H9 (cell line): ENCODE results near the gene CCNQ. TPM values are rescaled to one million over a fixed set of nuclear protein-coding genes. Genes with fewer than 3 reads are reported as not detected.

Experiments used
- DNase-seq: peaks from one replicate; pipeline ENCODE4 v3.0.0-alpha.2; 2017
- H2AFZ ChIP-seq: one replicate; pipeline ENCODE4 v1.6.1; 2013; ENCODE audit warnings: mild to moderate bottlenecking, low read length, control low read depth, moderate library complexity
- H2AK5ac ChIP-seq: 2 replicates; pipeline ENCODE4 v1.6.1; 2013; ENCODE audit warnings: low read length, control low read depth, mixed read lengths; ENCODE audit not compliant: insufficient read length
- H2BK120ac ChIP-seq: one replicate; pipeline ENCODE4 v1.6.1; 2013; ENCODE audit warnings: low read depth, mild to moderate bottlenecking, low read length, control low read depth, inconsistent platforms; ENCODE audit not compliant: poor library complexity, severe bottlenecking
- H2BK12ac ChIP-seq: 2 replicates; pipeline ENCODE4 v1.6.1; 2013; ENCODE audit warnings: low read length, control low read depth, mixed read lengths, low read depth; ENCODE audit not compliant: insufficient read length
- H2BK15ac ChIP-seq: 2 replicates; pipeline ENCODE4 v1.6.1; 2013; ENCODE audit warnings: low read depth, low read length, control low read depth
- H2BK20ac ChIP-seq: one replicate; pipeline ENCODE4 v1.6.1; 2013; ENCODE audit warnings: low read depth, mild to moderate bottlenecking, low read length, control low read depth, inconsistent platforms; ENCODE audit not compliant: poor library complexity, severe bottlenecking
- H2BK5ac ChIP-seq: 2 replicates; pipeline ENCODE4 v1.6.1; 2013; ENCODE audit warnings: low read length, control low read depth, mixed read lengths; ENCODE audit not compliant: insufficient read length
- H3K14ac ChIP-seq: 2 replicates; pipeline ENCODE4 v1.6.1; 2013; ENCODE audit warnings: low read length, control low read depth; ENCODE audit not compliant: insufficient read depth
- H3K18ac ChIP-seq: 2 replicates; pipeline ENCODE4 v1.6.1; 2013; ENCODE audit warnings: low read depth, mild to moderate bottlenecking, mixed read lengths, low read length, control low read depth; ENCODE audit not compliant: insufficient read length
- H3K23ac ChIP-seq: 2 replicates; pipeline ENCODE4 v1.6.1; 2013; ENCODE audit warnings: low read length, control low read depth, mixed read lengths, low read depth; ENCODE audit not compliant: insufficient read length
- H3K23me2 ChIP-seq: 2 replicates; pipeline ENCODE4 v1.6.1; 2013; ENCODE audit warnings: low read depth, mild to moderate bottlenecking, mixed read lengths, low read length, control low read depth; ENCODE audit not compliant: insufficient read length, poor library complexity, severe bottlenecking
- H3K27ac ChIP-seq: 2 replicates; pipeline ENCODE4 v1.5.1; 2013; ENCODE audit warnings: low read length, control low read depth, mixed read lengths, low read depth; ENCODE audit not compliant: insufficient read length
- H3K27me3 ChIP-seq: 2 replicates; pipeline ENCODE4 v1.6.1; 2013; ENCODE audit warnings: low read length, control low read depth, inconsistent platforms; ENCODE audit not compliant: insufficient read depth
- H3K4ac ChIP-seq: 2 replicates; pipeline ENCODE4 v1.6.1; 2013; ENCODE audit warnings: low read depth, mild to moderate bottlenecking, control low read depth, inconsistent platforms, low read length, moderate library complexity
- H3K4me1 ChIP-seq: 2 replicates; pipeline ENCODE4 v1.6.1; 2013; ENCODE audit warnings: low read length, control low read depth, inconsistent platforms; ENCODE audit not compliant: insufficient read depth
- H3K4me2 ChIP-seq: 2 replicates; pipeline ENCODE4 v1.6.1; 2013; ENCODE audit warnings: low read length, control low read depth, mixed read lengths; ENCODE audit not compliant: insufficient read length, insufficient read depth
- H3K56ac ChIP-seq: 2 replicates; pipeline ENCODE4 v1.6.1; 2013; ENCODE audit warnings: low read depth, mild to moderate bottlenecking, mixed read lengths, low read length, control low read depth; ENCODE audit not compliant: insufficient read length
- H3K79me1 ChIP-seq: 2 replicates; pipeline ENCODE4 v1.6.1; 2013; ENCODE audit warnings: low read depth, mild to moderate bottlenecking, moderate library complexity, low read length, control low read depth, inconsistent platforms; ENCODE audit not compliant: insufficient read depth, poor library complexity, severe bottlenecking
- H3K79me2 ChIP-seq: 2 replicates; pipeline ENCODE4 v1.6.1; 2013; ENCODE audit warnings: low read length, control low read depth, inconsistent platforms; ENCODE audit not compliant: insufficient read depth
- H3K9ac ChIP-seq: 2 replicates; pipeline ENCODE4 v1.6.1; 2013; ENCODE audit warnings: low read length, control low read depth, mixed read lengths; ENCODE audit not compliant: insufficient read length; ENCODE audit errors: extremely low read depth
- H3K9me3 ChIP-seq: one replicate; pipeline ENCODE4 v1.6.1; 2013; ENCODE audit warnings: low read depth, low read length, inconsistent platforms; ENCODE audit not compliant: control insufficient read depth
- H3T11ph ChIP-seq: one replicate; pipeline ENCODE4 v1.6.1; 2013; ENCODE audit warnings: mild to moderate bottlenecking, low read length, control low read depth, inconsistent platforms
- H4K20me1 ChIP-seq: one replicate; pipeline ENCODE4 v1.6.1; 2013; ENCODE audit not compliant: control insufficient read depth, insufficient read length, insufficient read depth
- H4K5ac ChIP-seq: 2 replicates; pipeline ENCODE4 v1.6.1; 2013; ENCODE audit warnings: low read depth, mild to moderate bottlenecking, mixed read lengths, low read length, control low read depth; ENCODE audit not compliant: insufficient read length
- H4K8ac ChIP-seq: replicated peaks from 2 replicates; pipeline ENCODE4 v1.6.1; 2013; ENCODE audit warnings: low read length, control low read depth, mixed read lengths, low read depth; ENCODE audit not compliant: insufficient read length
- H4K91ac ChIP-seq: 2 replicates; pipeline ENCODE4 v1.6.1; 2013; ENCODE audit warnings: low read depth, mild to moderate bottlenecking, moderate library complexity, mixed read lengths, low read length, control low read depth; ENCODE audit not compliant: insufficient read length
- H3K27ac Mint-ChIP-seq, 3 experiments: 2 replicates in 2 of 3; 3 replicates in 1 of 3; pipeline ENCODE4 v1.8.0; 2020 to 2021; ENCODE audit warnings: mixed read lengths in 3 of 3, mild to moderate bottlenecking in 1 of 3, moderate library complexity in 1 of 3
- H3K27me3 Mint-ChIP-seq: 2 replicates; pipeline ENCODE4 v1.8.0; 2021; ENCODE audit warnings: low read depth, mild to moderate bottlenecking, moderate library complexity, mixed read lengths
- H3K36me3 Mint-ChIP-seq, 3 experiments: 2 replicates in 2 of 3; 3 replicates in 1 of 3; pipeline ENCODE4 v1.8.0; 2020 to 2021; ENCODE audit warnings: low read depth in 3 of 3, mixed read lengths in 3 of 3; ENCODE audit not compliant: insufficient read depth in 1 of 3
- H3K4me1 Mint-ChIP-seq, 2 experiments: 2 replicates each; pipeline ENCODE4 v1.8.0; 2020; ENCODE audit warnings: mixed read lengths in 2 of 2
- H3K4me3 Mint-ChIP-seq, 2 experiments: 2 replicates in 1 of 2; 3 replicates in 1 of 2; pipeline ENCODE4 v1.8.0; 2020 to 2021; ENCODE audit warnings: mild to moderate bottlenecking in 2 of 2, mixed read lengths in 2 of 2, moderate library complexity in 1 of 2
- H3K9me3 Mint-ChIP-seq, 2 experiments: 2 replicates in 1 of 2; 3 replicates in 1 of 2; pipeline ENCODE4 v1.8.0; 2020; ENCODE audit warnings: mild to moderate bottlenecking in 2 of 2, mixed read lengths in 2 of 2, moderate library complexity in 1 of 2
- CTCF ChIP-seq: fragments of 200-600 bp; sonication (generic); conservative IDR thresholded peaks from 3 replicates; pipeline ENCODE4 v1.8.0; 2021; ENCODE audit warnings: antibody characterized with exemption, mild to moderate bottlenecking
- WGBS: extraction: QIAGEN DNeasy Blood & Tissue Kit; methylation state at CpG from one replicate; pipeline ENCODE4 v1.1.7; 2013; ENCODE audit warnings: missing lambda C conversion rate, low lambda C conversion rate, mixed read lengths; ENCODE audit not compliant: insufficient read length; ENCODE audit errors: extremely low coverage; 5-methylcytosine and 5-hydroxymethylcytosine counted together
- total RNA-seq: library from RNA; stranded (reverse); gene quantifications from 2 replicates; pipeline ENCODE4 v1.2.1, GENCODE V29; 2021

Gene CCNQ
- total RNA-seq, 1 experiment from 2014 or later: 18.4 TPM

- Histone ChIP-seq H3K9ac (no peak overlapping the region), H3K4ac (no peak overlapping the region)
Observed at GRCh38 chrX:153572601-153573000, 26.3 kb downstream of the CCNQ start.

More at GRCh38 chrX:153572601-153573000, 26.3 kb downstream of the CCNQ start:
- Histone ChIP-seq H4K8ac (no peak overlapping the region), H2BK5ac (no peak overlapping the region), H3K4me1 (no peaks in the 10 kb centered on the region), H2AFZ (no peak overlapping the region), H3K27me3 (no peaks in the 10 kb centered on the region), H2AK5ac (no peak overlapping the region), H3K79me2 (no peaks in the 10 kb centered on the region), H3K23ac (no peak overlapping the region), H3K79me1 (no peaks in the 10 kb centered on the region), H3K14ac (no peak overlapping the region), H2BK20ac (no peak overlapping the region), H2BK120ac (no peak overlapping the region), H3K4me2 (no peak overlapping the region), H3K27ac (no peak overlapping the region), H3K18ac (no peak overlapping the region), H4K5ac (no peak overlapping the region), H4K91ac (no peak overlapping the region), H3K9me3 (peaks cover 32% of the 10 kb centered on the region), H3K23me2 (no peaks in the 10 kb centered on the region), H4K20me1 (no peaks in the 10 kb centered on the region), H2BK15ac (no peak overlapping the region), H3K56ac (no peak overlapping the region), H3T11ph (no peak overlapping the region), H2BK12ac (no peak overlapping the region)
- Mint-ChIP-seq H3K4me3 (no peak overlapping the region), H3K36me3 (no peaks in the 10 kb centered on the region; a peak in 3 of 7 replicates), H3K9me3 (peaks cover 72 to 75% of the 10 kb centered on the region in 2 experiments), H3K27ac (no peak overlapping the region), H3K4me1 (peaks cover 7 to 14% of the 10 kb centered on the region in 2 experiments), H3K27me3 (peaks cover 5% of the 10 kb centered on the region)
- TF ChIP-seq CTCF: no peak
- no CpG with 5 or more reads among the region's 10 CpGs for WGBS
- DNase-seq: no peak
